Posterior vena cava (tissue), 2 donors: Measurements from ENCODE around the gene CPE. TPM values are rescaled to one million over a fixed set of nuclear protein-coding genes. Genes with fewer than 3 reads are reported as not detected.

Source experiments
- DNase-seq: peaks from one replicate; pipeline ENCODE4 v3.0.0-alpha.2; 2020; ENCODE audit warnings: low spot score
- intact Hi-C, 2 donors: fragments of 100-400 bp; cut with DNase I; formaldehyde crosslinking; loops; one replicate each; pipeline versions ENCODE4 v1.14.1 to v1.14.2; 2022 to 2023
- total RNA-seq, 2 donors: library from RNA; stranded (reverse); fragmentation: NEBNext Ultra II Directional; extraction: Animal tissue kit (Norgen Biotek cat#: 25700); gene quantifications; one replicate each; pipeline ENCODE4 v1.2.1, GENCODE V29; 2021
- donor health status: DM: yes; HTN: yes; CAD: no.
- donor health status: DM: yes; HTN: yes; CAD: no.

The CPE gene
- total RNA-seq, 2 donors from 2014 or later, result 334 to 383 TPM

DNA sequence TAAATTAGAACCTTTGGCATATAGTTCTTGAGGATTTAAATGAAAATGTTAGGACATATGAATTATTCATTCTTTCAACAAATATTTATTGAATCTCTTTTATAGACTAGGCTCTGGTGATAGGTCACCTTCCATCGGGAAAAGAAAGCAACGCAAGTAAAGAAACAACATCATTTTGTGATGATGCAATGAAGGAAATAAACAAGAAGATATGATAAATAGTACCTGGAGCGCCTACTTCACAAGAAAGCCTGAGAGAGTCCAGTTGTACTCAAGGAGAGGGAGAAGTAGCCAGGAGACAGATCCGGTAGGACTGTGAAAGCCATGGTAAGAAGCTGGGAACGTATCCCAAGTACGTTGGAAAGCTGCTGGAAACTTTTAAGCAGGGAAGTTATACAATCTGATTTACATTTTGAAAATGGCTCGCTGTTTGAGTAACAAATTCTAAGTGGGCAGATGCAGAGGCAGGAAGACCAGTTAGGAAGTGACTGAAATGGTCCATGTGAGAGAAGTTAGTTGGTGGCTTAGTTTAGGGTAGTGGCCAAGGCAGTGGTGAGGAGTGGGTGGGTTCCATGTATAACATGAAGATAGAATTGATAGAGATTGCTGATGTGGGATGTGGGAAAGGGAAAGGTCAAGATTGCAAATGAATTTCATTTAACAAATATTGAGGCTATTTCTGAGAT, 17.7 kb upstream of the CPE start:
- no peak for DNase-seq
- intact Hi-C loops, result no loop called here

DNA sequence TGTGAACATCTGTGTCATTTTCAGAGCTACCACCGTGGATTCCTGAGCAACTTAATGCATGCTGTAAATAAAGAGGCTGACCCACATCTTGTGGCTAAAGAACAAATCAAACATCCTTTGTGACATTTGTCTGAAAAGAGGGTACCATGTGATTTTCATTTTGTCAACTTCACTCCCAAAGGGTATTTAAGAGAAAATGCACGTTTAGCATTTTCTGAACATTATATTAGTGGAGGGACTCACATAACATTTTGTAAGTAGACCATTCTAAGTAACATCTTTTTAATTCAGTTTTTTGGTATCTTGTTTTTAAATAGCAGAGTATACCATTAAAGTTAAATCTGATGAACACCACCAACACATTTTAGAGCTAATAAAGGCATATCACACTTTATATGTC, 17.0 kb upstream of the CPE start:
- intact Hi-C loops, result no loop called here
- no peak for DNase-seq

DNA sequence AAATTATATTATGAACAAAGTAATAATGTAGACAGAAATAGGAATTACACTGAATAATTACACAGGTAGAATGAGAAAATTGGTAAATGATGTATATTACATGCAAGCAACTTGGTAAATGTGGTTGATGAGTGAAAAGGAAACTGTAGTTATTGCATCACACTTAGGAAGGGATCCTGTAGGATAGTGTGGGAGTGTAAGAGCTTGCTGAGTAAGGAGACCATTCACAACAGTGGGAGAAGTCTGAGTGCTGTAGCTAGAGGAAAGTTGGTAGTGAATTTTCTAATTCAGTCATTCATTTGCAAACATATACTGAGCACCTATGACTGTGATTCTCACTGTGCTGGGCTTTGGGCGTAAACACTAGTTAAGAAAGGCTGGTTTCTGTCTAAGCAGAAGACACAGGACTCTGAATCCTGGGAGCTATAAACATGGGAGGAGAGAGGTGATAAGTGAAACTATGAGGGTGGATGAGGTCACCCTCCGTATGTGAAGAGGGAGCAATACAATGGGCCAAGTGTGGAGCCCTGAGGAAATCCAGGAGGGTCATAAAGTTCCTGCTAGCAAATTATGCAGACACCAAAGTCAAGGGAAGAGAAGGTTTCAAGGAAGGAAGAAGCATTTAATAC, 14.2 kb upstream of the CPE start:
- DNase-seq, result no peak
- intact Hi-C loops, result no loop called here

DNA sequence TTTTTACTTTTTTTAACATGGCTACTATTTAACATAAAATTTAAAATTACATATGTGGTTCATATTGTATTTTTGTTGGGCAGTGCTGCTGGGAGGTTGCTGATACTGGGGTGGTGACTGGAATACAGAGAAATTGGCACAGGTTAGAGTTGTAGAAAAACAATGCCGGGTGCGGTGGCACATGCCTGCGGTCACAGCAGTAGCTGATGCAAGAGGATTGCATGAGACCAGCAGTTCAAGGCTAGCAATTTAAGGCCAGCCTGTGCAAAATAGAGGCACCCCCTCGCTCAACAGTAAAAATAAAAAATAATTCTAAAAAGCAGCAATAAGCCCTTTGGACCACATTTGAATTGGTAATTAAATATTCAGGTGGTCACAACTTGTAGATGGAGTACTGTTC, 11.8 kb upstream of the CPE start:
- intact Hi-C loops, result no loop called here
- DNase-seq, result no peak

DNA sequence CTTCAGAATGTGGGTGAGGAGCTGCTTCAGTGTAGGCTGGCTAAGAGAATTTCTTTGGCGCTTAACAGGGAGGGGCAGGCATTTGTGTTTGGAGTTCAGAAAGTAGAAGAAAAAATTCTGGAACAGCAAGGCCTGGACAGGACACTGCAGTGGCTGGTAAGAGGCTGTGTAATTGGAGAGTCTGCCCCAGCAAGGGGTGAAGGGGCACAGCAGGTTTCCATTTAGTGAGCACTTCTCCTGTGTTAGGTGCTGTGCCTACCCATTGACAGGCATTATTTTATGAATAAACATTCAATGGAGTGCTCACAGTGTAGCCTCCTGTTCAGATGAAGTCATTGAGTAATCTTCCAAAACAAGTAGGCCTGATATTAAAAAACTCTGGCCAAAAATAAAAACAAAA, 10.7 kb upstream of the CPE start:
- intact Hi-C loops, result no loop called here
- no peak for DNase-seq

DNA sequence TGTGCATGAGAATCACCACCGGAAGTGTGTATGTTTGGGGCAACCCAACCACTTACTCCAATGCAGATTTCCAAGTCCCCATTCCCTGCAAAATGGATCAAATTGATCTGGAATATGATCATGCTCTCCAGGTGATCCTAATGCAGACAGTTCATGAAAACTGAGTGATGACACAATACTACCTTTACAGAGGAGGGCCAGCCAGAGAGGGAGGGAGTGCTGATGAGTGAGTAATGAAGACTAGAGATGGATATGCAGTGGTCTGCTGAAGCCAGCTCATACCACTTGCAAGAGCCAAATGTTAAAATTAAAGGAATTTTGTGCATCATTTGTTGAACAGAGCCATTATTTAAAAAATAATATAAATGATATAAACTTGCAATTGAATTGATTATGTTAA, 10.2 kb upstream of the CPE start:
- no peak for DNase-seq
- intact Hi-C loops, result no loop called here

DNA sequence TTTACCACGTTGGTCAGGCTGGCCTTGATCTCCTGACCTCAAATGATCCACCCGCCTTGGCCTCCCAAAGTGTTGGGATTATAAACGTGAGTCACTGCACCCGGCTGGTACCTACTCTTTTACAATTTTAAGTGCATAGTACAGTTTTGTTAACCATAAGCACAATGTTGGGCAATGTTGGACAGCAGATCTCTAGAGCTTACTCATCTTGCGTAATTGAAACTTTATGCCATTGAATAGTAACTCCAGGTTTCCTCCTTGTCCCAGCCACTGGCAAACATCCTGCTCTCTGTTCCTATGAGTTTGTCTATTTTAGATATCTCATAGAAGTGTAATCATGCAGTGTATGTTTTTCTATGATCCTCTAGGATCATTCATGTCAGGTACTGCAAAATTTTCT, 9.3 kb upstream of the CPE start:
- no peak for DNase-seq
- intact Hi-C loops, result no loop called here

DNA sequence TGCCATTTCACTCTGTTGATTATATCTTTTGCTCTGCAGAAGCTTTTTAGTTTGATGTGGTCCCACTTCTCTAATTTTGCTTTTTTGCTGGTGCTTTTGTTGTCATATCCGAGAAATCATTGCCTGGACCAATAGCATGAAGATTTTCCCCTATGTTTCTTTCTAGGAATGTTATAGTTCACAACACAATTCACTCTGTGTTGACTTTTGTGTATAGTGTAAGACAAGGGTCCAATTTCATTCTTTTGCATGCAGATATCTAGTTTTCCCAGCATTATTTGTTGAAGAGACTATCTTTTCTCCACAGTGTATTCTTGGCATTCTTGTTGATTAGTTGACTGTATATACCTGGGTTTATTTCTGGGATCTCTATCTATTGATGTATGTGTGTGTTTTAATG, 8.3 kb upstream of the CPE start:
- no peak for DNase-seq
- intact Hi-C loops, result loop anchor here in 1 of 2 donors (10.0 kb wide), 1 partner anchor 1876 kb away; the partner anchor contains the start of gene TMA16

DNA sequence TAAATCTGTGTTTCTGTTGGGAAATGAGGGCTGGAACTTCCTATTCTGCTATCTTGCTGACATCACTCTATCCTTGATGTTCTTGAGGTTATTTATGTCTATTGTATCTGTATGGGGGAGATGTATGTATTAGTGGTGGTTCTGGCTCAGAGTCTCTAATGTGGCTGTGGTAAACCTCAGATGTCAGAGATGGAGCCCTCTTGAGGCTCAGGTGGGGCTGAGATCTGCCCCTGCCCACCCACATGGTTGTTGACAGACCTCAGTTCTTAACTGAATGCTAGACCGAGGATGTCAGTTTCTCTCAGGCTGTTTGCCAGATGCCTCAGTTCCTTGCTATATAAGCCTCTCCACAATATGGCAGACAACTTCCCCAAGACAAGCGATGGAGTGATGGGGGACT, 3.3 kb upstream of the CPE start:
- intact Hi-C loops, result loop anchor here (5.0 to 10.0 kb wide), 2 partner anchors 87 to 1881 kb away; partner anchors contain the start of gene TMA16 (in 1 of the 2)
- no peak for DNase-seq

DNA sequence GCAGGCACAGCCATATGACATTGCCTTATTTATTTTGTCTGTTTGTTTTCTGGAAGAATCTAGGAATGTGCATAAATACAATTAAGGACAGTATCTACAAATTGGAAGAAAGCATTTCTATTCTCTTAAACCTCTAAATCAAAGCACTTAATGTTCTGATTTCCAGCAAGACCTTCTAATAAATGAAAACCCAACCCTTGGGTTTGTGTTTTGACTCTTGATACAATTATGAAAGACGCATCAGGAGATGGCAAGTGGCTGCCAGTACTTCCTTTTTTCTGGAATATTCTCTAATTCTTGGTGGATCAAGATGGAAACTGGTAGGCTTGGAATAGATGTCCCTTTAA, 437 bp upstream of the CPE start:
- intact Hi-C loops, result loop anchor here (5.0 to 10.0 kb wide), 2 partner anchors 84 to 1884 kb away; partner anchors contain the start of gene TMA16 (in 1 of the 2)
- no peak for DNase-seq

DNA sequence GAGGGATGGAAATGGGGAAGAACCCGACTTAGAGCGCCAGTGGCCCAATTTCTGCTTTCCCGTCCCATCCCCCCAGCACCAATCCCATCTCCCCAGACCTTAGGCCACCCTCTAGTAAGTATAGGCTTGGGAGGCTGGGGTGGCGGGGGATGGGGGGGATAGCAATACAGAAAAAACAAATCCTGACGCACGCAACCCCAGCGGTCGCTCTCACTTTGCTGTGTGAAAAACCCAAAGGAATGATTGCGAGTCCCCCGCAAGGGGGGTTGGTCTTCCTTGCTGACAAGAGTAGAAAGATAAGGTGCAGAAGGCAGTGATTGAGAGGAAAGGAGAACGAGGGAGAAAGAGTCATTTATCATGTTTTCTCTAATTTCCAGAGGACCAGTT, 863 bp downstream of the CPE start:
- intact Hi-C loops, result loop anchor here (5.0 to 10.0 kb wide), 2 partner anchors 83 to 1885 kb away; partner anchors contain the start of gene TMA16 (in 1 of the 2)
- no peak for DNase-seq

DNA sequence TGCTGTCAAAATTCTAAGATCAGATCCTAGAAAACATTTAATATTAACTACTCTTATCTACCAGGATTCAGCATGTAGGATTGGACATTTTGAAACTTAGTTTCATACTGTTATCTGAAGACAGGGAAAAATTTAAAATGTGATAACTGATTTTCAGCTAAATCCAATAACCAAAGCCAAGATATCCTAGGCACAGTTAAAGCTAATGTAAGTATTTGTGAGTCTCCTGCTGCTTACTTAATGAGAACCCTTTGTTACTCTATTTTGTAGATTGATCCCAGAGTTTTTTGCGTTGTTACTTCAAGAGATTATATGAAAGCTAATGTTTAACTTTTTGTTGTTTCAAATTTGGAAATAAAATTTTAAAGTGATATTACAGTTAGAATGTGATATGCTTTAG, 2.0 kb downstream of the CPE start:
- intact Hi-C loops, result no loop called here
- DNase-seq, result no peak

DNA sequence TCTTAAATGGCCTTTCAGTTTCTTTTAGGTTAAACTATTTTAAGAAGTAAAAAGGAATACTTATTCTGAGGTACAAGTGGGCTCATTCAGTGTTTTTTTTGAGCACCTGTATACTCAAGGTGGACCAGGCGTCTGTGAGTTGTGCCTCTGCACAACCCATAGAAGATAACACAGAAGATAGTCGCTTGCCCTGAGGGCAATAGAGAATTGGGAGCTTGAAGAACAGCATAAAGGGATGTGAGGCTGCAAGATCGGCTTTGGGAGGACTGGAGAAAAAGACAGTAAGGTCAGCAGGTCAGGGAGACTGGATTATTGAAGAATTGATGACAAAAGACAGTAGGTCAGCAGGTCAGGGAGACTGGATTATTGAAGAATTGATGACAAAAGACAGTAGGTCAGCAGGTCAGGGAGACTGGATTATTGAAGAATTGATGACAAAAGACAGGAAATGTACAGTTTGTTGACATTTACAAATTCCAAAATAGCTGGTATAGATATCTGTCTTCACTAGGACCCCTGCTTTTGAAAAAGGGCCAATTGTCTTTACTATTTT, 3.1 kb downstream of the CPE start:
- DNase-seq, result no peak
- intact Hi-C loops, result no loop called here

DNA sequence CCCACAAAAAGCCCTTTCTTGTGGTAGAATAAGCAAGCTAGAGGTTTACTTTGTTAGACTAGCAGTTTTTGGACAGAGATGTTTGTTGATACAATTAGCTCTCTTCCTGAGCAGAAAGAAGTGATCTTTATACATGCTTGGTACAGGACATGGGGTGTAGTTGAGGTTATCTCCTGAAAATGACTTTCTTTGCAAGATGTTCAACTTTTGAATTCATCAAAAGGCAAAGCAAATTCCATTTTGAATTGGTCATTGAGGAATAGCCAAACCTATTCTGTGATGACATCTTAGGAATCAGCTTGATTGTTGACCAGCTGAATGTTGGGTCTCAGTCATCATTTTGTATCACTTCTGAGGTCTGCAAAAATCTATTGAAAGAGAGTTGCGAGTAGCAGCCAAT, 3.8 kb downstream of the CPE start:
- intact Hi-C loops, result no loop called here
- DNase-seq, result no peak

DNA sequence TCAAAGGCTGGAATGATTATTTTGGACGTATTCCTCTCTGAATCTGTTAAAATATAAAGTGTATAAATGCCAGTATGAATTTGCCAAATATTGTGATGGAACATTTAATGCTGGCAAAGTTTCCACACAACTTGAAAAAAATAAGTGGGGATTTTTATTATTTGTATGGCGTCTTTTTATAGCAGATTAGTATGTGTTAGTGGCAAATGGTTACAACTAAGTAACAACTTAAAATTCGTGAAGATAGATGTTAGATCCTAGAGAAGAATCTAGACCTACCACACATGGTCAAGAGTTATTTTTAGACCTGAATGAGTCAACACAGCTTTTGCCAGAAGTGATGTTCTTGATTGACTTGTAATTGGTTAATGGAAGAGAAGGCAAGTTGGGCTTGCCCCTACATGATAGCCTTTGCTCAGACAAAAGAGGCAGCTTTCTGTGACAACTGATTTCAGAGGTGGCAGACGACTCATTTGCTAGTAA, 4.8 kb downstream of the CPE start:
- intact Hi-C loops, result no loop called here
- no peak for DNase-seq

DNA sequence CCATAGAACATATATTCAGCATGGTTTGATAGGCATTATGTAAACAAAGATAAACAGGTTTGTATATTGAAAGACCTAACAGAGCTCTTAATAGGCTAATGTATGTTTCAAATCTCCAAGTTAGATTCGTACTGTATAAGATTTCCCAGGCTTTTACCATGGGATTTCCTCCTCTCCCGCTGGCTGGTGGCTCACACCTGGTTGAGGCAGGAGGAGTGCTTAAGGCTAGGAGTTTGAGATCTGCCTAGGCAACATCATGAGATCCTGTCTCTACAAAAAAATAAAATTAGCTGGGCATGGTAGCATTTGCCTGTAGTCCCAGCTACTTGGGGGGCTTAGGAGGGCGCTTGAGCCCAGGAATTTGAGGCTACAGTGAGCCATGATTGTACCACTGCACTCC, 5.4 kb downstream of the CPE start:
- no peak for DNase-seq
- intact Hi-C loops, result no loop called here

DNA sequence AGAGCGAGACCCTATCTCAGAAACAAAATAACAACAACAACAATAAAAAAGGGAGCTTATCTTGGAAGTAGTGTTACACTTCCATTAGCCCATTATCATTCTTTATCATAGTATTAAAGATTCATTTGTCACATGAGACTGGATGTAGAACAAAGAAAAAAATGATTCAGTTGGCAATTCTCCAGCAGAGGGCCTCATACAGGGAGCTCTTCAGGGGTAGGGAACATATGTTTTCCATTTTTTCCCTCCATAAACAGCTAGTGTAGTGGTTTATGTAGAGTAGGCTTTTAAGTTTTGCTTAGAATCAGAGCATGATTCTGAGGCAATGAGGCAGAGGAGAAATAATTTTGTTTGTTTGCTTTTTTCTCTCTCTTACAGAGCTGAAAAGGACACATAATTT, 5.8 kb downstream of the CPE start:
- no peak for DNase-seq
- intact Hi-C loops, result no loop called here

DNA sequence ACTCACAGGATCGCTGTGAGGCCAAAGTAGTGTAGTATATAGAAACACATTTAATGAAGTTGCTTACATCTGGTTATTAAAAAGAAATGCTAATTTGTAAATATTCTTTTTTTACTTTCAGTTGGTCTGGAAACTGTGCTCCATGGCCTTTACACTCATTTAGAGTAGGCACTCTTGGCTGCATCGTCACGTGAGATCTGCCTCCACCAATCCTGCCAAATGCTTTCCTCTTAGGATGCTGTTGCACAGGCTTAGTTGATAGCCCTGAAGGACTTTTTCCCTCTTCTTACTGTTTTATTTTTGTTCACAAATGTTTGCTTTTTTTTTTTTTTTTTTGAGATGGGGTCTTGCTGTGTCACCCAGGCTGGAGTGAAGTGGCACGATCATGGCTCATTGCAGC, 6.3 kb downstream of the CPE start:
- intact Hi-C loops, result no loop called here
- no peak for DNase-seq

DNA sequence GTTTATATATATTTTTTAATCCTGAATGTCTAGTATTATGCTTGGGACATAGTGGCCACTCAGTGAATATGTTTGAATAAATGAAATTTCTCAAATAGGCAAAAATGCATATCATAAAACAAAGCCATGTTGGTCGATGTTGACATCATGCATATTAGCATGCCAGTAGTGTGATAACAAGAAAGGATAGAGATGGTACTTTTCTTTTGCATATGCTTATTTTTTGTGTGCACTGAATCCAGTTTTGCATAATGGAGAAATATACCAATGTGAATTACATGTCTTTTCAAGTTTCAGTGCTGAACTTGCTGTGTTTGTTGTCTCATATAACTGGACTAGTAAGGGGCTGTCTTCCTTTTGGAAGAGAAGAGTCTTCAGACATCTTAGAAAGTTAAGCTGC, 7.5 kb downstream of the CPE start:
- intact Hi-C loops, result no loop called here

DNA sequence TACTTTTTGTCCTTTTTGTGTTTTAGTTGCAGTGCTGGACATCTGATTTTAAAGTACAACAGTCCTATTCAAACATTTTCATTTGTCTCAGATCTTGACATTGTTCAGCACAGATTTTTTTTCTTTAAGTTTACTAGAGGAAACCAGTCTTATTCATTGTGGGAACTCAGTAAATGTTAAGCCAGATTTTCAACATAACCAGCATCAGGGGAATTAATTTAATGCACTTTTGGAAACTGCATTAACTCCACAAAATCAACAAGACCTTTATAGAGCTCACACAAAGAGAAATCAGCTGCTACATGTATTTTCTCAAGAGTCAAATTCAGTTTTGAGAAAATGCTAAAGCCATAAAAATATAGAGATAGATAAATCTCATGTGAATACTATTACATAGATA, 9.9 kb downstream of the CPE start:
- DNase-seq, result no peak
- intact Hi-C loops, result no loop called here

More for the DNA sequence above, 7.5 kb downstream of the CPE start:
- no peak for DNase-seq

DNA sequence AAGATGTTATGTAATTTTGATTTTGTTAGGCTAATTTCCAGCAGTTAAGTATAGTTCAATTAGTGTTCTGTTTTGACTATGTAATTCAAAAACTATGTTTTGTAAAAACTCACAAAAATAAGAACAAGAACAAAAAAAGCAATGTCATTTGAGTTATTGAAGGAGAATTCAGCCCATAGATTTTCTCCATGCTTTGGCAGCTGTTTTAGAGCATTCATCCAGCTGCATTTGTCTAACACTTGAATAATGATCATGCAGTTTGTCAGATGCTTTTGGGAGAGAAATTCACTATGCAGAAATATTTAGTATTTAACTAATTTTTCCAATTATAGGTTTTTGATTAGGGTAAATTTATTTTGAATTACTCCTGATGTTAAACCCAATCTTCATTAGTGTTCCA, 14.2 kb downstream of the CPE start:
- intact Hi-C loops, result no loop called here

More for the DNA sequence above, 14.2 kb downstream of the CPE start:
- DNase-seq, result no peak
